Measurements from ENCODE around the gene KAT14.
"Not testable (repeated sequence)": the region's sequence is repeated elsewhere in the genome, so short reads cannot be mapped to it uniquely, and the experiment has no call there.

The KAT14 gene

DNA sequence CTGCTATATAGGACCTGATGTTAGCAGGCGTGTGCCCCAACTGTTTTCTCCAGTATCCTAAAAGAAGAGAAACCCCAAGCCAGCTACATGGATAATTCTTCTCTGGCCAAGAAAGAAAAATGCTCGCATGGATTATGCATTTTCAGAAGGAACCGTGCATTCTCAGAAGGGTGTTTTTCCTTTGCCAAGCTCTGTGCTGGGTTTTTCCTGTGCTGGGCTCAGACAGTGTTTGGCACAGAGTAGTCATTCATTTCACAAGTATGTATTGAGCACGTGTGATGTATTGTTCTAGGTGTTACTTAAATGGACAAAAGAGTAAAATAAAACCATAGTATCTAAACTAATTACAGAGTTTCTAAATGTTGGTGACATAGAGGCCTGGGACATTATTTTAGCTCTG is 88.0 kb downstream of the KAT14 start:
- no peak for DNase-seq

GRCh38 chr20:18226741-18227140 is 89.1 kb downstream of the KAT14 start:
- DNase-seq: not testable (repeated sequence)

DNA sequence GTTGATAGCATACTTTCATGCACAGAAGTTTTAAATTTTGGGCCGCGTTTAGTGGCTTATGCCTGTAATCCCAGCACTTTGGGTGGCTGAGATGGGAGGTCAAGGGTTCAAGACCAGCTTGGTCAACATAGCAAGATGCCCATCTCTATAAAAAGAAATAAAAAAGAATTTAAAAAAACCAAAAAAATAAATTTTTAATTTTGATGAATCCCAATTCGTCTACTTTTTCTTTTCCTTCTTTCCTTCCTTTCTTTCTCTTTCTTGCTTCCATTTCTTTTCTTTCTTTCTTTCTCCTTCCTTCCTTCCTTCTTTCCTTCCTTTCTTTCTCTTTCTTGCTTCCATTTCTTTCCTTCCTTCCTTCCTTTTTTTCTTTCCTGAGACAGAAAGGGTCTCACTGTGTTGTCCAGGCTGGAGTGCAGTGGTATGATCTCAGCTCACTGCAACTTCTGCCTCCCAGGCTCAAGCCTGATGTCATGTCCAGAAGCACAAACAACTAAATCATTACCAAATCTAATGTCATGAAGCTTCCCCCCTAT is 95.8 kb downstream of the KAT14 start:
- no peak for DNase-seq
